Panc1 (cell line): ENCODE data around the gene MTHFD1.
"Not testable (repeated sequence)": the region's sequence is repeated elsewhere in the genome, so short reads cannot be mapped to it uniquely, and the experiment has no call there.

ENCODE experiments used
- POLR2AphosphoS5 ChIP-seq: IDR thresholded peaks from 2 replicates; pipeline ENCODE4 v1.6.1; 2012; ENCODE audit warnings: mild to moderate bottlenecking, low read depth, low read length, moderate library complexity
- SIN3A ChIP-seq: IDR thresholded peaks from 2 replicates; pipeline ENCODE4 v1.6.1; 2012; ENCODE audit warnings: low read depth, mild to moderate bottlenecking, low read length, moderate library complexity, borderline replicate concordance; ENCODE audit not compliant: insufficient read depth
- TF ChIP-seq, protein P1 (sequence below): fragments of 450-650 bp; IDR thresholded peaks from 2 replicates; pipeline ENCODE4 v1.5.1; 2017; ENCODE audit warnings: mild to moderate bottlenecking

DNA sequence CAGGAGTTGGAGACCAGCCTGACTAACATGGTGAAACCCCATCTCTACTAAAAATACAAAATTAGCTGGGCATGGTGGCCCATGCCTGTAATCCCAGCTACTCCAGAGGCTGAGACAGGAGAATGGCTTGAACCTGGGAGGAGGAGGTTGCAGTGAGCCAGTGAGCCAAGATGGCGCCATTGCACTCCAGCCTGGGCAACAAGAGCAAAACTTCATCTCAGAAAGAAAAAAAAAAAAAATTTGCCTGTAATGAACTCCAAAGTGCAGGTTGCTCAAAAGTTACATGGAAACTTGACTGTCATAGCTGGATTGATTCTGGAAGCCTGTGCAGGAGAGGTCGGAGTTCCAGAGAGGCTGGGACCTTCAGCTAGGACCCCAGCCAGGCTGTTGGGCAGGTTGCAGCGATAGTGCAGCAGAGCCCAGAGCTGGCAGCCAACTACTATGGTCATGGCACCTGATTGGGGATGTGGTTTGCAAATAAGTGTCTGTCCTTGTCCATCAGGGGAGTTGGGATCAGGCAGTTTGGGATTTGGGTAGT, 5.1 kb downstream of the MTHFD1 start:
- TF ChIP-seq, protein P1, sequence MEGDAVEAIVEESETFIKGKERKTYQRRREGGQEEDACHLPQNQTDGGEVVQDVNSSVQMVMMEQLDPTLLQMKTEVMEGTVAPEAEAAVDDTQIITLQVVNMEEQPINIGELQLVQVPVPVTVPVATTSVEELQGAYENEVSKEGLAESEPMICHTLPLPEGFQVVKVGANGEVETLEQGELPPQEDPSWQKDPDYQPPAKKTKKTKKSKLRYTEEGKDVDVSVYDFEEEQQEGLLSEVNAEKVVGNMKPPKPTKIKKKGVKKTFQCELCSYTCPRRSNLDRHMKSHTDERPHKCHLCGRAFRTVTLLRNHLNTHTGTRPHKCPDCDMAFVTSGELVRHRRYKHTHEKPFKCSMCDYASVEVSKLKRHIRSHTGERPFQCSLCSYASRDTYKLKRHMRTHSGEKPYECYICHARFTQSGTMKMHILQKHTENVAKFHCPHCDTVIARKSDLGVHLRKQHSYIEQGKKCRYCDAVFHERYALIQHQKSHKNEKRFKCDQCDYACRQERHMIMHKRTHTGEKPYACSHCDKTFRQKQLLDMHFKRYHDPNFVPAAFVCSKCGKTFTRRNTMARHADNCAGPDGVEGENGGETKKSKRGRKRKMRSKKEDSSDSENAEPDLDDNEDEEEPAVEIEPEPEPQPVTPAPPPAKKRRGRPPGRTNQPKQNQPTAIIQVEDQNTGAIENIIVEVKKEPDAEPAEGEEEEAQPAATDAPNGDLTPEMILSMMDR = not testable (repeated sequence)
- TF ChIP-seq POLR2AphosphoS5, SIN3A: not testable (repeated sequence)
